Sigmoid colon (tissue), 7 donors: Measurements from ENCODE around the gene IRAK1. TPM values are rescaled to one million over a fixed set of nuclear protein-coding genes. Genes with fewer than 3 reads are reported as not detected.

Source experiments
- DNase-seq: peaks from one replicate; pipeline ENCODE4 v3.0.0-alpha.2; 2019
- H3K27ac ChIP-seq, 4 donors: fragments of 200-600 bp; sonication (generic); one replicate each; pipeline ENCODE4 v1.5.1; 2016 to 2019; ENCODE audit warnings: mild to moderate bottlenecking in 1 of 4
- H3K27me3 ChIP-seq, 3 donors: fragments of 200-600 bp; sonication (generic); one replicate each; pipeline ENCODE4 v1.5.1; 2019; ENCODE audit warnings: mild to moderate bottlenecking in 1 of 3
- H3K36me3 ChIP-seq, 4 donors: fragments of 200-600 bp; sonication (generic); one replicate each; pipeline ENCODE4 v1.5.1; 2016 to 2019
- H3K4me1 ChIP-seq, 4 donors: fragments of 200-600 bp; sonication (generic); one replicate each; pipeline ENCODE4 v1.5.1; 2017 to 2019
- H3K4me3 ChIP-seq, 4 donors: fragments of 200-600 bp; sonication (generic); one replicate each; pipeline ENCODE4 v1.5.1; 2017 to 2019; ENCODE audit warnings: mild to moderate bottlenecking in 2 of 4, moderate library complexity in 1 of 4
- H3K9me3 ChIP-seq, 4 donors: fragments of 200-600 bp in 3 of 4; sonication (generic) in 3 of 4; one replicate each; pipeline versions ENCODE4 v1.5.1 to v1.6.1; 2013 to 2019
- CTCF ChIP-seq, 4 experiments: fragments of 450-650 bp in 3 of 4; fragments of 200-600 bp in 1 of 4; IDR thresholded peaks; one replicate each; pipeline ENCODE4 v1.5.1; 2016 to 2019; ENCODE audit warnings: antibody characterized with exemption in 4 of 4, mild to moderate bottlenecking in 3 of 4, moderate library complexity in 2 of 4
- EP300 ChIP-seq, 4 donors: sonication (generic); formaldehyde crosslinking; IDR thresholded peaks; one replicate each; pipeline ENCODE4 v1.6.1; 2017; ENCODE audit warnings: antibody characterized with exemption in 4 of 4
- POLR2A ChIP-seq, 2 donors: fragments of 450-650 bp; IDR thresholded peaks; one replicate each; pipeline ENCODE4 v1.6.1; 2016; ENCODE audit warnings: antibody characterized with exemption in 2 of 2, mild to moderate bottlenecking in 2 of 2, moderate library complexity in 2 of 2
- POLR2AphosphoS5 ChIP-seq, 4 donors: sonication (generic); formaldehyde crosslinking; IDR thresholded peaks; one replicate each; pipeline ENCODE4 v1.6.1; 2017; ENCODE audit warnings: antibody characterized with exemption in 4 of 4
- WGBS, 2 donors: extraction: QIAGEN DNeasy Blood & Tissue Kit; methylation state at CpG; one replicate each; pipeline ENCODE4 v1.1.7; 2013; 5-methylcytosine and 5-hydroxymethylcytosine counted together
- intact Hi-C: fragments of 100-400 bp; cut with DNase I; formaldehyde crosslinking; loops from one replicate; pipeline ENCODE4 v1.15.1; 2023
- polyA plus RNA-seq, 3 donors: library from polyadenylated mRNA; stranded (reverse); fragments of 200-250 nt; gene quantifications; one replicate each; pipeline ENCODE4 v1.2.3, GENCODE V29; 2013
- total RNA-seq, 4 donors: library from RNA; depleted of rRNA; stranded (reverse); fragments of >200 nt; gene quantifications; one replicate each; pipeline ENCODE4 v1.1.0, GENCODE V29; 2016
- donor health status: healthy with polysubstance abuse.
- donor health status: Bipolar disorder and iron deficiency.
- donor health status: healthy.

Gene IRAK1
- total and polyA plus RNA-seq, 7 donors, result 26.8 to 103 (median 41.7) TPM

GRCh38 chrX:154011376-154012335, 8.0 kb downstream of the IRAK1 start:
- no peak for DNase-seq
- H3K27me3 ChIP-seq, result peaks cover 0 to 2% (median 0%) of the 10 kb centered on the region in 3 donors
- 83 to 90% methylated on average over 18 of the region's 18 CpGs for WGBS, 2 donors
- peak overlapping the region in 1 of 4 donors; percentile 16 for H3K27ac ChIP-seq
- H3K36me3 ChIP-seq, result peaks cover 0 to 14% (median 0%) of the 10 kb centered on the region in 4 donors
- H3K9me3 ChIP-seq, result no peaks in the 10 kb centered on the region
- no peak overlapping the region for H3K4me3 ChIP-seq
- no peak for TF ChIP-seq POLR2A (IDR thresholded peaks at IDR 0.05)
- TF ChIP-seq CTCF (IDR thresholded peaks at IDR 0.05), result no peak
- TF ChIP-seq POLR2AphosphoS5 (IDR thresholded peaks at IDR 0.05), result no peak
- no peak for TF ChIP-seq EP300 (IDR thresholded peaks at IDR 0.05)
- intact Hi-C loops, result loop anchor here (2.0 to 5.0 kb wide), 2 partner anchors 39 to 86 kb away; partner anchors contain the start of gene MECP2
- peaks cover 0 to 7% (median 3%) of the 10 kb centered on the region in 4 donors for H3K4me1 ChIP-seq

GRCh38 chrX:154010330-154011087, 9.2 kb downstream of the IRAK1 start:
- H3K27ac ChIP-seq, result no peak overlapping the region
- 87 to 92% methylated on average over 18 of the region's 18 CpGs for WGBS, 2 donors
- peaks cover 0 to 2% (median 0%) of the 10 kb centered on the region in 3 donors for H3K27me3 ChIP-seq
- H3K36me3 ChIP-seq, result peaks cover 0 to 3% (median 0%) of the 10 kb centered on the region in 4 donors
- peaks cover 0 to 7% (median 3%) of the 10 kb centered on the region in 4 donors for H3K4me1 ChIP-seq
- no peak for DNase-seq
- no peak overlapping the region for H3K4me3 ChIP-seq
- TF ChIP-seq EP300 (IDR thresholded peaks at IDR 0.05) (no peak), POLR2A (IDR thresholded peaks at IDR 0.05) (no peak), POLR2AphosphoS5 (IDR thresholded peaks at IDR 0.05) (no peak), CTCF (IDR thresholded peaks at IDR 0.05) (no peak)
- H3K9me3 ChIP-seq, result no peaks in the 10 kb centered on the region
- intact Hi-C loops, result loop anchor here (5.0 kb wide), 1 partner anchor 87 kb away; the partner anchor contains the start of gene MECP2

- intact Hi-C loops, result no loop called here
- Histone ChIP-seq H3K4me1 (peaks cover 0 to 2% (median under 1%) of the 10 kb centered on the region in 4 donors), H3K4me3 (no peak overlapping the region), H3K9me3 (no peaks in the 10 kb centered on the region), H3K27me3 (peaks cover 0 to 2% (median 0%) of the 10 kb centered on the region in 3 donors), H3K27ac (no peak overlapping the region), H3K36me3 (no peaks in the 10 kb centered on the region)
- no peak for TF ChIP-seq EP300 (IDR thresholded peaks at IDR 0.05)
- no peak for TF ChIP-seq POLR2A (IDR thresholded peaks at IDR 0.05)
- no peak for TF ChIP-seq CTCF (IDR thresholded peaks at IDR 0.05)
- TF ChIP-seq POLR2AphosphoS5 (IDR thresholded peaks at IDR 0.05), result no peak
- no peak for DNase-seq
- WGBS, 2 donors, result 65 to 71% methylated on average over 4 of the region's 4 CpGs
These were observed 11.2 kb downstream of the IRAK1 start for GRCh38 chrX:154008521-154008920.

GRCh38 chrX:154006947-154007346, 12.8 kb downstream of the IRAK1 start:
- Histone ChIP-seq H3K36me3 (no peaks in the 10 kb centered on the region), H3K4me1 (peaks cover 0 to 4% (median 0%) of the 10 kb centered on the region in 4 donors), H3K4me3 (no peak overlapping the region), H3K27ac (no peak overlapping the region), H3K27me3 (no peaks in the 10 kb centered on the region), H3K9me3 (no peaks in the 10 kb centered on the region)
- TF ChIP-seq POLR2AphosphoS5 (IDR thresholded peaks at IDR 0.05) (no peak), POLR2A (IDR thresholded peaks at IDR 0.05) (no peak), CTCF (IDR thresholded peaks at IDR 0.05) (no peak), EP300 (IDR thresholded peaks at IDR 0.05) (no peak)
- WGBS, 2 donors, result 96% methylated on average over 20 of the region's 20 CpGs
- intact Hi-C loops, result no loop called here
- no peak for DNase-seq
